IgD-negative memory B cell (primary cell): ENCODE measurements around the gene CAVIN3. TPM values are rescaled to one million over a fixed set of nuclear protein-coding genes. Genes with fewer than 3 reads are reported as not detected.

ENCODE experiments used
- H3K27ac Mint-ChIP-seq, 3 donors: one replicate each; pipeline ENCODE4 v1.8.0; 2020 to 2022; ENCODE audit warnings: mild to moderate bottlenecking in 3 of 3, mixed read lengths in 3 of 3, moderate library complexity in 1 of 3
- H3K27me3 Mint-ChIP-seq: one replicate; pipeline ENCODE4 v1.8.0; 2021; ENCODE audit warnings: mixed read lengths
- H3K36me3 Mint-ChIP-seq: one replicate; pipeline ENCODE4 v1.8.0; 2020; ENCODE audit warnings: mild to moderate bottlenecking, mixed read lengths
- H3K4me1 Mint-ChIP-seq, 3 donors: one replicate each; pipeline ENCODE4 v1.8.0; 2020 to 2022; ENCODE audit warnings: mixed read lengths in 3 of 3, mild to moderate bottlenecking in 1 of 3
- H3K4me3 Mint-ChIP-seq, 4 donors: one replicate each; pipeline ENCODE4 v1.8.0; 2020 to 2022; ENCODE audit warnings: mild to moderate bottlenecking in 4 of 4, mixed read lengths in 4 of 4, moderate library complexity in 3 of 4
- H3K9me3 Mint-ChIP-seq, 3 donors: one replicate each; pipeline ENCODE4 v1.8.0; 2020 to 2021; ENCODE audit warnings: mixed read lengths in 3 of 3, mild to moderate bottlenecking in 1 of 3
- polyA plus RNA-seq: library from polyadenylated mRNA; unstranded; fragments of 300-500 nt; fragmentation: Illumina TruSeq; gene quantifications from one replicate; pipeline ENCODE4 v1.2.3, GENCODE V29; 2021

Gene CAVIN3, protein sequence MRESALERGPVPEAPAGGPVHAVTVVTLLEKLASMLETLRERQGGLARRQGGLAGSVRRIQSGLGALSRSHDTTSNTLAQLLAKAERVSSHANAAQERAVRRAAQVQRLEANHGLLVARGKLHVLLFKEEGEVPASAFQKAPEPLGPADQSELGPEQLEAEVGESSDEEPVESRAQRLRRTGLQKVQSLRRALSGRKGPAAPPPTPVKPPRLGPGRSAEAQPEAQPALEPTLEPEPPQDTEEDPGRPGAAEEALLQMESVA
- polyA plus RNA-seq = not detected

DNA sequence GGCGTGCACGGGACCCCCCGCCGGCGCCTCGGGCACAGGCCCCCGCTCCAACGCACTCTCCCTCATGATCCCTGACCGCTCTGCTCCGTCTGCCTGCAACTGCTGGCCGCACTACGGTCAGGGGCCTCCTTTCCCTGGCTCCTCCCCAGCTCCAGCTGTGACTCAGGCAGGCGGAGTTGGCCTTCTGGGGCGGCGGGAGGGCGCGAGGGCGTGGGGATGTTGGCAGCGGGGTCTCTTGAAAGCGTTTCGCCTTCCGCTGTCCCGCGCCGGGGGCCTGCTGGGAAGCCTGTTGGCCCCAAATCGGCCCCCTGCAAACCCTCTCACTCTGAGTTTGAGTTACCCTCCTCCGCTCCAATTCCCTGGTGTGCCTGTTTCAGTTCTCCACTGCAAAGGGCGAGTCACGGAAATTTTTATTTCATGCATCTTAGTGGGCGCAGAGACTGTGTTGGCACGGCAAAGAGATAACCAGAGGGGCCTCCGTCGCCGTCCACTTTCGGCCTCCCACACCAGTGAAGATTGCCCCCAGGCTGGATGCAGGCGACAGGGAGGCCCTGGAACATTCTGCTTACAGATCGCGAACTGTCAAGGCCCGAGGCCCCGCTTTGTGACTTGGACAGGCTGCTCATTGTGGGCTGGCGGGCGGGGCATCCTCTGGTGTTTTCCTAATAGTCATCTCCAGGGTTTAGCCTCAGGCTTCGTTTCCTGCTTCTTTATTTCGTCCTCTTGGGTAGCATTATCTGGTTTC, at the start of gene CAVIN3:
Gene CAVIN3 (minus strand): TSS at position 91 of the 745 bp plus-strand sequence. CDS start 25 bp downstream, at position 66.
- peak within 1 kb of the TSS in 1 of 4 donors; percentile 52 for H3K4me3 Mint-ChIP-seq
- H3K9me3 Mint-ChIP-seq = no peaks in the 10 kb centered on the region
- H3K4me1 Mint-ChIP-seq = peaks cover 0 to 9% (median 4%) of the 10 kb centered on the region in 3 donors
- H3K27ac Mint-ChIP-seq = no peak within 1 kb of the TSS
- peaks cover 40% of the 10 kb centered on the region for H3K27me3 Mint-ChIP-seq
- no peaks in the 10 kb centered on the region for H3K36me3 Mint-ChIP-seq

DNA sequence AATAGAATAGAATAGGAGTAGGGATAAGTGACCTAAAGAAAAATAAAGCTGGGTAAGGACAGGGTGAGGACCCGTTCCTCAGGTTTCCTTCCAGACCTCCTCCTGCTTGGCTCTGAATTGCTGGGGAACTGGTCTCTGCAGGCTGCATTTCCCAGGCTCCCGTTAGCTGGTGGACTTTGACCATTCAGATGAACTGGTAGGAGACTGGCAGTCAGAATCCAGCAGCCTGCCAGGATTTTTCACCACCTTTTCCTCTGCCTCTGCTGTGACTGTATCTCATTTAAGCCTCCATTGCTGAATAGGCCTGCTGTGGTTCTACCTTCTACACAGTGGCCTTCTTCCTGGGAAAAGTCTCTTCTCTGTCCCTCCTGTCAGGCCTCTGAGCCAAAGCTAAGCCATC, 45.4 kb upstream of the CAVIN3 start:
- Mint-ChIP-seq H3K4me1 (no peaks in the 10 kb centered on the region), H3K27ac (no peak overlapping the region), H3K27me3 (no peaks in the 10 kb centered on the region), H3K36me3 (no peaks in the 10 kb centered on the region), H3K4me3 (no peak overlapping the region), H3K9me3 (no peaks in the 10 kb centered on the region)

DNA sequence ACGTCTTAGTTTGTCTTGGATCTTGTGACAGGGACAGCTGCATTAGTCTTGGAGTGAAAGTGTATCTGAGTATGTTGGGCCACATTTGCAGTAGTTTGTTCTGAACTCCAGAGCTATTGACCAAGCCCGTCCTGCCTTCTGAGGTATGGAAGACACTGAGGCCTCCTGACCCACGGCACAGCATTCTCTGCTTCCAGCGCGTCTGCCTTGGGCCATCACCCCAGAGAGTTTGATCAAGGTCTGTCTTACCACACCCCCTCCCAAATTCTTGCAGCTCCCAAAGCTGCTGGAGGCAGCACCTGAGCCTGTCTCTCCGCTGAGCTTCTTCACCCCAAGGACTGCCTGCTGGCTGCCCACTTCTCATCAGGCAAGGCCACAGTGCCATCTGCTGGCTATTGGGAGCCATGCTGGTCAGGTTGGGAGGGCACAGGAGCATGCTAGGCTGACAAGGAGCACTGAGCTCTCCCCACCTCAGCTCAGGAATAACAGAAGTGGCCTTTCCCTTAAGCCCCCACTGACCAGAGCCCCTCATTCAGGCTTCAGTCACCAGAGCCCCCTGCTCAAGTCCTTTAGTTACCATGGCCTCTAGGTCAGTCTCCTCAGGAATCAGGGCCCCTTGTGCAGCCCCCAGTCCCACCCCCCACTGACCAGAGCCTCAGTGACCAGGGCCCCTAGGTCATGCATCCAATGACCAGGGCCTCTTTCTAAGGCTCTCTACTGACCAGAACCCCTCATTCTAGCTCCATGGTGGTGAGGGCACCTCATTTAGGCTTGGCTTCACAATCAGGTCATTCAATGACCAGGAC, 42.8 kb upstream of the CAVIN3 start:
- Mint-ChIP-seq H3K36me3 (no peaks in the 10 kb centered on the region), H3K27ac (no peak overlapping the region), H3K27me3 (no peaks in the 10 kb centered on the region), H3K4me3 (no peak overlapping the region), H3K4me1 (no peaks in the 10 kb centered on the region), H3K9me3 (no peaks in the 10 kb centered on the region)

DNA sequence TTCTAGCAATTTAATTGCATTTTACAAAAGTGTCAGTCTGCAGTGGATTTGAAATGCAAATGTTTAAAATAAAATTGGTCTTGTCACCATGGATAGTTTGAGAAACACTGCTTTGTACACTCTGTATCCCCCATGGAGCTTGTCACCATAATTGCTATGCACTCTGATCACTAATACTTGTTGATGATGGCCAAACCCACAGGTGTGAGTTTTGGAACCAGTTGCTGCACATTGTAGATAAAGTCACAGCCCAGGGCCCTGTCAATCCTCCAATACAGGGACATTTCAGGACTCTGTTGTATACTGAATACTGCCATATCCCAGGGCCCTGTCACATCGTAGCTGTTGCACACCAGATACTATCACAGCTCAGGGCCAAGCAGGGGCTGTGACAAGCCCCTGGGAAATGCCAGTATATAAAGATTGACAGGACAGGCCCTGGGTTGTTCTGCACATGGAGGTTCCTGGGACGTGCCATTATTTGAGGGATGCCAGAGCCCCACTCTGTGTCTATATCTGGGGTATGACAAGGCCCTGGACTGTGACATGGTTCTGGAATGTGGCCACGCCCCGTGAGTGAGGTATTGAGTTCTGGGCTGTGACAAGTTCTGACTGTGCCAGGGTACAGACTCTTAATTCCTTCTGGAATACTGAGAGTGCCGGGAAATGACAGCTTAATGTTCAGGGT, 42.0 kb upstream of the CAVIN3 start:
- Mint-ChIP-seq H3K4me1 (no peaks in the 10 kb centered on the region), H3K4me3 (no peak overlapping the region), H3K36me3 (no peaks in the 10 kb centered on the region), H3K9me3 (no peaks in the 10 kb centered on the region), H3K27me3 (no peaks in the 10 kb centered on the region), H3K27ac (no peak overlapping the region)

DNA sequence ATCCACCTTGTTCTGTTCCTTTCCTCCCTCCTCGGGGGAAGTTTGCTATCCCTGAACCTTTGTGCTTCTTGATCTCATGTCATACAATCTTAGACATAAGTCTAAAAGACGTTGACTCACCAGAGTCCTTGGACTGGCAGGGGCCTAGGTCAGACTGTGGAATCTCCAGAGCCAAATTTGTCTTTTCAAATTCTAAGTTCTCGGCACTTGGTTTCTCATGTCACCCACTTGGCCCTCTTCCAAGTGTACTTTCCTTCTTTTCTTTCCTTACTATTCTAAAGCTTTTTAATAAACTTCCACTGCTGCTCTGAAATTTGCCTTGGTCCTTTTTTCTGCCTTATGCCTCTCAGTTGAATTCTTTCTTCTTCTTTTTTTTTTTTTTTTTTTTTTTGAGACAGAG, 39.9 kb upstream of the CAVIN3 start:
- Mint-ChIP-seq H3K4me1 (no peaks in the 10 kb centered on the region), H3K9me3 (no peaks in the 10 kb centered on the region), H3K36me3 (no peaks in the 10 kb centered on the region), H3K4me3 (no peak overlapping the region), H3K27ac (no peak overlapping the region), H3K27me3 (no peaks in the 10 kb centered on the region)

DNA sequence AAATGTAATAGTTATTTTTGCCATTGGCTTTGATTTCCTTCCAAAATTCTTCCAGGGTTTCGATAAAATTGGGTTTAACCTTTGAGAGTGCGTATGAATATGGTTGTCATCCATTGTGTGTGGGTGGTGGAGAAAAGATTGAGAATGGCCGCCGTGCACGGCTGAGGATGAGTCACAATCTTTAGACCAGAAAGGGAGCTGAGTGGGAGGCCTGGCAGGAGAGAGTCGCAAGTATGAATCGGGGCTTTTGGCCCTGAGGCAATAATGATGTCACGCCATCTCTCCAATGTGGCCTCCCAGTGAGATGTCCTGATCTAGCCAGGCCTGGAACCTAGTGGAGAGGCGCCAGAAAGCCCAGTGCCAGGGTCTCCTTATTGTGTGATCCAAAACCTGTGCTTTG, 36.9 kb upstream of the CAVIN3 start:
- Mint-ChIP-seq H3K27ac (no peak overlapping the region), H3K36me3 (no peaks in the 10 kb centered on the region), H3K4me1 (peaks cover 0 to 4% (median 0%) of the 10 kb centered on the region in 3 donors), H3K9me3 (no peaks in the 10 kb centered on the region), H3K4me3 (no peak overlapping the region), H3K27me3 (no peaks in the 10 kb centered on the region)

DNA sequence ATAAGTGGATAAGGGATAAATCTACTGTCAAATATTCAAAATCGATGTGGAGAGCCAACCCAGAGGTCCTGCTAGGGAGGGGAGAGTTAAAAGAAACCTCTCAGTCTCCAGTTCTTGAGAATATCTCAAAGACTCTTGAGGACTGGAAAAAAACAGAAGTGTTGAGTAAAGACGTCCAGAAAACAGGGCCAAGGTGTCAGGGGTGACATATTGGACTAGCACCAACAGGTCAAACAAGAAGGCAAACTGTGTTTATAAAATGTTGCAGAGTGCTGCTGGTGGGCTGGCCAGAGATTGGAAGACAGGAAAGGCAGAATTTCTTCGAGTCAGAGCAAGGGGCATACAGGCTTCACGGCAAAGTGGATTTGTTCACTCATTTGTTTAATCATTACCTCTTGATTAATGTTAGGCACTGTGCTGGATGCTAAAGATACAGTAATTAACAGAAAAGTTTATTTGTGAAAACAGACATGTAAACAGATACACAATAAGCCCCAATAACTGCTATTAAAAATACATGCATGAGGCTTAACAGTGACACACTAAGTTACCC, 36.3 kb upstream of the CAVIN3 start:
- no peaks in the 10 kb centered on the region for H3K27me3 Mint-ChIP-seq
- H3K9me3 Mint-ChIP-seq = no peaks in the 10 kb centered on the region
- H3K36me3 Mint-ChIP-seq = no peaks in the 10 kb centered on the region
- H3K27ac Mint-ChIP-seq = peak overlapping the region in 1 of 3 donors; percentile 21
- H3K4me1 Mint-ChIP-seq = peaks cover 0 to 4% (median 0%) of the 10 kb centered on the region in 3 donors
- H3K4me3 Mint-ChIP-seq = no peak overlapping the region

DNA sequence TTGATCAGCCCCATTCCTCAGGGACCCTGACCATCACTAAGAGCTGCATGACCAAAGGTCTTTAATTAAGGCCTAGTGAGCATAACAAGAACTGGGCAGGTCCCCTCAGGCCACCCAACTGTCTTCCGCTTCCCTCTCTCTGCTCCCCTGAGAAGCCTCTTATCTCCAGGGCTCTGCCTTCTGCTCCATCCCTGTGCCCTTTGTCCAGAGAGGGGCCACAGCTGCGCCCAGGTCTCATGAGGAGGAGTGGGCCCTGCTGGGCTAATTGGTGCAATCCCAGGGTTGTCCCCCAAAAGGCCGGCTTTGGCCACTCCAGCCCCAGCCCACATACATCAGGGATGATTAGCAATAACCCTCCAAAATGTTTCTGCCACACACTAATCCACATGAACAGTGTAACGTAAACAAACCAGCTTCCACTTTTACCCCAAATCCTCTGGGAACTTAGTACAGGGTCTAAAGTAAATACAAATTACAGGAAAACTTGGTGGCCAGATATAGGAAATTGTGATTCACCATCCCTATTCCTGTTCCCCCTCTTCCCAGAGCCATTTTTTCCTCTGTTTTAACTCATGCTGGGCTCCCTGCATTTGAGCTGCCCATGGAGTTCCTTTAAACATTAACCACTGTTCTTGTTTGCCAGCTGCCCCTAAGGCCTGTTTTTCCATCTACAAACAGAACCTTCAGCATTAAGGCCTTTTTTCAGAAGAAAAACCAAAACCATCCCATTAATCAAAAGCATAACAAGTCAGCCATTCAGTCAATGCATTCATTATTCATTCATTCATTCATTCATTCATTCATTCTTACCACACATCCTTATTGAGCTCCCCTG, 34.6 kb upstream of the CAVIN3 start:
- no peaks in the 10 kb centered on the region for H3K36me3 Mint-ChIP-seq
- H3K27ac Mint-ChIP-seq = no peak overlapping the region
- H3K9me3 Mint-ChIP-seq = no peaks in the 10 kb centered on the region
- no peak overlapping the region for H3K4me3 Mint-ChIP-seq
- H3K27me3 Mint-ChIP-seq = no peaks in the 10 kb centered on the region
- H3K4me1 Mint-ChIP-seq = peaks cover 0 to 4% (median 0%) of the 10 kb centered on the region in 3 donors

DNA sequence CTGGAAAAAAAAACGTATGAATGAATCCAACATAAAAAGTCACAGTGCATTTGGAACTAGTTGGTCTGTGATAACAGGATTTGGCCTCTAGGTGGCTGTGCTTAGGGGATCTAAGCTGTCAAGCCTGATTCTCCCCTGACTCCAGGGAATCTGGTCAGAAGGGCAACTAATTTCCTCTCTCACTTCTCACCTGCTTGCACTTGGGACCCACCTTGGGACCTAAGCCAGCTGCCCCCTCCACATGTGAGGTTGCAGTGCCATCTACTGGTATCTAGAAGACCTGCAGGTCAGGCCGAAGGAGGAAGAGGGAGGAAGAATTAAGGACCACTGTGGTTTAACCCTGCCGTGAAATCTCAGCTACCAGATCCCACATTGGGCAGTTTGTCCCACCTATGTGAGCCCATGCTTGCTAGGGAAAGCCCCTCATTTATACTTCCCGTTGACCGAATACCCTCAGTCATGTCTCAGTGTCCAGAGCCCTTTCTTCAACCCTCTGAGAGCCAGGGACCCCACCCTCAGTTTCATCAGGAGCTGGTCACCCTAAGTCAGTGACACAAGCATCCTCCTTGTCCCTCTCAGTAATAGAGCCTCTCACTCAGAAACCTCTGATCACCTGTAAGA, 33.2 kb upstream of the CAVIN3 start:
- H3K27ac Mint-ChIP-seq = no peak overlapping the region

DNA sequence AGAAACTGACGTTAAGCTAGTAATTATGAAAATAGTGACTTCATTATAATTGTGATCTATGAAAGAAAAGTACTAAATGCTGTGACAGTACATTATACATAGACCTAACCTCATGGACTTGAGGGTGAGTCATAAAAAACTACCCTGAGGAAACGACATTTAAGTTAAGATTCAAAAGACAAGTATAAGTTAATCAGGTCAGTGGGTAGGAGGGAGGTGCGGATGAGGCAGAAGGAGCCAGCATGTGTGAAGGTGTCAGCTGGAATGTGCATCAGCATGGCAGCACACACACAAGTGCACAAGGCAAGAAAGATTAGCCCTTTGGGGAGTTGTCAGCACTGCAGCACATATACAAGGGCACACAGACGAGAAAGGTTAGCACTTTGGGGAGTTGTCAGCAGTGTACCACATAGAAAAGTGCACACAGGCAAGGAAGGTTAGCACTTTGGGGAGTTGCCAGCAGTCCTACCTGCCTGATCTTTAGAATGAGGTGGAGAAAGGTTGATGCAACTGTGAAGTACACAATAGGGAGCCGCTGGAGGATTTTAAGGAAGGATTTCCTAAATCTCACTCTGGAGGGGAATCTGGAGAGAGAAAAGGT, 31.6 kb upstream of the CAVIN3 start:
- Mint-ChIP-seq H3K36me3 (no peaks in the 10 kb centered on the region), H3K4me3 (no peak overlapping the region), H3K27me3 (no peaks in the 10 kb centered on the region), H3K4me1 (peaks cover 0 to 4% (median 0%) of the 10 kb centered on the region in 3 donors), H3K9me3 (no peaks in the 10 kb centered on the region), H3K27ac (peak overlapping the region in 1 of 3 donors; percentile 41)

More for the DNA sequence above, 33.2 kb upstream of the CAVIN3 start:
- H3K36me3 Mint-ChIP-seq = no peaks in the 10 kb centered on the region
- peaks cover 0 to 4% (median 0%) of the 10 kb centered on the region in 3 donors for H3K4me1 Mint-ChIP-seq
- no peak overlapping the region for H3K4me3 Mint-ChIP-seq
- H3K27me3 Mint-ChIP-seq = no peaks in the 10 kb centered on the region
- no peaks in the 10 kb centered on the region for H3K9me3 Mint-ChIP-seq

DNA sequence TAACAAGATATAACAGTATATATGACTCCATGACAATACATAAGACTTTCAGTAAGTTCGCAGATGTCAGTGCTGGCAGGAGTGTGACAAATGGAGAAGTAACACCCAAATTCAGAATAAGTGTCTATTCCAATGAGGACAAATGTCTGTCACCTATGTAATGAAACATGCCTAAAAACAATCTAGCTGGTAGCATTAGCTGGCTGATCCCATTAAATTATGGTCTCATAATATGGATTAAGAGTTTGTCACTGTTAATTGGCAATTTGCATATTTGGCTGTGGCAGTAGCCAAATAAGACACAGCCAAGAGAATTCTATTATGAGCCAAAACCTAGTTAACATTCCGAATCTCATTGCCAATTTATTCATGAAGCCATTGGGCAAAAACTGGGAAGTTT, 30.2 kb upstream of the CAVIN3 start:
- H3K9me3 Mint-ChIP-seq = no peaks in the 10 kb centered on the region
- no peaks in the 10 kb centered on the region for H3K27me3 Mint-ChIP-seq
- H3K27ac Mint-ChIP-seq = no peak overlapping the region
- H3K36me3 Mint-ChIP-seq = no peaks in the 10 kb centered on the region
- peaks cover 0 to 4% (median 0%) of the 10 kb centered on the region in 3 donors for H3K4me1 Mint-ChIP-seq
- H3K4me3 Mint-ChIP-seq = no peak overlapping the region

DNA sequence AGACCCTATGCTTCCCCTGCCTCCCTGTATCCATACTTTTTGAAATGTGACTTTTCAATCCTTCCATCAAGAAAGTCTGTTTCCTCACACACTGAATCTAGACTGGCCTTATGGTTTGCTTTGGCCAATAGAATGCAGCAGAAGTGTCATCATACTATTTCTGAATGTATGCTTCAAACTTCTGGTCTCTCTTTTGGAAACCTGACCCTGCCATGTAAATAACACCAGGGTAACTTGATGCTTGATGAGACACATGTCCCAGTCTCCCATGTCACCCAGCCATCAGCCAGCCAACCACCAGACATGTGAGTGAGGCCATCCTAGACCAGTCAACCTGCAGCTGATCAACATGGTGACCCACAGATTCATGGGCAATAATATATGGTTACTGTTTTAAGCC, 29.7 kb upstream of the CAVIN3 start:
- H3K4me3 Mint-ChIP-seq = no peak overlapping the region
- H3K27me3 Mint-ChIP-seq = no peaks in the 10 kb centered on the region
- H3K27ac Mint-ChIP-seq = no peak overlapping the region
- no peaks in the 10 kb centered on the region for H3K9me3 Mint-ChIP-seq
- no peaks in the 10 kb centered on the region for H3K36me3 Mint-ChIP-seq
- peaks cover 0 to 4% (median 0%) of the 10 kb centered on the region in 3 donors for H3K4me1 Mint-ChIP-seq

DNA sequence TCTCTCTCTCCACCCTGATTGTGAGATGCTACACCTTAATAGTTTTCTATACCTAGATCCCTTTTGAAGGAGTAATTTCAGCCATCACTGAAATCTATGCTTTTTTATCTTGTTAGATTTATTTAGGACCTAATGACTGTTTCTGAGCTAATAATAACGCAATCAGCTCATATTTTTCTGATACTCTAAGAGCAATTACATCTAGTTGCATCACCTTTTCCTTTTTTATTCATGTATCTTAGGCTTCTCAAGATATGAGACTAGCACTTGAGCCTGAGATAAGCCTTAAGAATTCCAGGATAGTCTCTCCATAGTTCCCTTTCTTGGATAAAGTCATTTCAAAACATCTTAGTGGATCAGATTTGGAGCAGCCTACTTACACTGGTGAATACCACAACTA, 25.1 kb upstream of the CAVIN3 start:
- H3K9me3 Mint-ChIP-seq = no peaks in the 10 kb centered on the region
- H3K27me3 Mint-ChIP-seq = peaks cover 2% of the 10 kb centered on the region
- H3K4me3 Mint-ChIP-seq = no peak overlapping the region
- H3K4me1 Mint-ChIP-seq = no peaks in the 10 kb centered on the region
- no peak overlapping the region for H3K27ac Mint-ChIP-seq
- no peaks in the 10 kb centered on the region for H3K36me3 Mint-ChIP-seq
